HepG2 (cell line): ENCODE results near the gene TNFSF18. TPM values are rescaled to one million over a fixed set of nuclear protein-coding genes. Genes with fewer than 3 reads are reported as not detected.

Experiments used
- ATF1 ChIP-seq: IDR thresholded peaks from 2 replicates; pipeline ENCODE4 v1.6.1; 2016; ENCODE audit warnings: mild to moderate bottlenecking, control low read depth
- CENPX ChIP-seq: sonication (generic); formaldehyde crosslinking; IDR thresholded peaks from 2 replicates; pipeline ENCODE4 v1.9.0; 2021; ENCODE audit warnings: mild to moderate bottlenecking, missing genetic modification reagents, moderate library complexity
- ESRRA ChIP-seq: sonication (generic); formaldehyde crosslinking; IDR thresholded peaks from 2 replicates; pipeline ENCODE4 v1.5.1; 2020; ENCODE audit warnings: mild to moderate bottlenecking, low read depth, missing genetic modification reagents
- IKZF1 ChIP-seq: fragments of 450-650 bp; IDR thresholded peaks from 2 replicates; pipeline ENCODE4 v1.7.1; 2016
- PHB2 ChIP-seq: fragments of 450-650 bp; IDR thresholded peaks from 2 replicates; pipeline ENCODE4 v1.6.1; 2018; ENCODE audit not compliant: partially characterized antibody
- POLR2A ChIP-seq, 2 experiments: IDR thresholded peaks; 2 replicates each; pipeline ENCODE4 v1.6.1; 2011; ENCODE audit warnings: low read depth in 2 of 2, low read length in 2 of 2, mild to moderate bottlenecking in 1 of 2, moderate library complexity in 1 of 2; ENCODE audit not compliant: insufficient read depth in 1 of 2
- ZBTB1 ChIP-seq: sonication (generic); formaldehyde crosslinking; IDR thresholded peaks from 2 replicates; pipeline ENCODE4 v1.4.0; 2020; ENCODE audit warnings: missing genetic modification reagents, borderline replicate concordance
- ZNF230 ChIP-seq: sonication (generic); formaldehyde crosslinking; IDR thresholded peaks from 2 replicates; pipeline ENCODE4 v1.4.0; 2020; ENCODE audit warnings: mild to moderate bottlenecking, missing genetic modification reagents
- ZSCAN20 ChIP-seq: sonication (generic); formaldehyde crosslinking; IDR thresholded peaks from 2 replicates; pipeline ENCODE4 v1.4.0; 2020; ENCODE audit warnings: missing genetic modification reagents, mild to moderate bottlenecking, borderline replicate concordance
- polyA plus RNA-seq, 8 experiments: library from polyadenylated mRNA; depleted of rRNA in 3 of 8; stranded (reverse) in 7 of 8; unstranded in 1 of 8; fragments of >200 nt; fragmentation: Illumina TruSeq in 4 of 8; extraction: Trizol in 4 of 8; gene quantifications; 2 replicates each; pipeline versions ENCODE4 v1.2.1 to v1.2.3, GENCODE V29; 2011 to 2016; ENCODE audit warnings: low read depth in 4 of 8, missing spikeins in 1 of 8, mixed read lengths in 1 of 8; ENCODE audit not compliant: insufficient read depth in 1 of 8
- total RNA-seq, 5 experiments: library from RNA; depleted of rRNA; stranded (reverse); fragments of >200 nt; fragmentation: Illumina TruSeq; extraction: Trizol; gene quantifications; 2 replicates each; pipeline ENCODE4 v1.2.3, GENCODE V29; 2016; ENCODE audit warnings: low read depth in 1 of 5
- TF ChIP-seq, protein P1 (sequence below): sonication (generic); formaldehyde crosslinking; IDR thresholded peaks from 2 replicates; pipeline ENCODE4 v1.4.0; 2020; ENCODE audit warnings: missing genetic modification reagents, borderline replicate concordance
- TF ChIP-seq, protein P2 (sequence below): sonication (generic); formaldehyde crosslinking; IDR thresholded peaks from 2 replicates; pipeline ENCODE4 v1.9.0; 2022; ENCODE audit warnings: low read depth, missing genetic modification reagents

The TNFSF18 gene
- total and polyA plus RNA-seq, 2 of the 13 experiments (the other 11 are each of a cell fraction or from before 2014, with no cell fraction given): not detected

DNA sequence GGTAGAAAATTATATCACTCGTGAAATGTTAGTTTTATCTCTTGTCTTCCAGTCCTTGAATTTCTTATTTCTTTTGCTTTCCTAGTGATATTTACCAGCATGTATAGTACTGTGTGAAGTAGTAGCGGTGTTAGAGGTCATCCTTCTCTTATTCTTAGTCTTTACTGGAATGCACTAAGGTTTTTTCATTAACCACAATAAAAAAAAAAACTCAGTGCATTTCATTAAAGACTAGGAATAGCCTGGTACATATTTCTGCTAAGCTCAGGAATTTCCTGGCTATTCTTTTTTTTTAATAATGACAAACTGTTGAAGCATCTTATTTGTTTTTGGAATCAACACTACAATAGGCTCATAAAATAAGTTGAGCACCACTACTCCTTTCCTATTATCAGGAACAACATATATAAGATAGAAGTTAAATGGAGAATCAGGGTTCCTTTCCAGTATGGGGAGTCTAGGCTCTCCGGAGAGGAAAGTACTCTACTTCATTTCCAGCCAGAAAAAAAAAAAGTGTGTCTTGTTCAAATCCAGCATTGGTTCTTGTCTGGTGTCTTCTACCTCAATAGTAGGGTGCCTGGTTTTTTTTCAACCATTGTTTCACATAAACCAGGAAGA, 60.0 kb downstream of the TNFSF18 start (continued):
- no peak for TF ChIP-seq ZSCAN20 (CRISPR knock-in tag)
- TF ChIP-seq ATF1 (CRISPR knock-in tag): no peak
- TF ChIP-seq IKZF1: no peak
- TF ChIP-seq POLR2A (IDR thresholded peaks at IDR 0.05; ENCODE audit: insufficient read depth in 1 of 2, low read depth in 2 of 2, low read length in 2 of 2): no peak
- TF ChIP-seq ZNF230 (CRISPR knock-in tag): no peak
- TF ChIP-seq, protein P1, sequence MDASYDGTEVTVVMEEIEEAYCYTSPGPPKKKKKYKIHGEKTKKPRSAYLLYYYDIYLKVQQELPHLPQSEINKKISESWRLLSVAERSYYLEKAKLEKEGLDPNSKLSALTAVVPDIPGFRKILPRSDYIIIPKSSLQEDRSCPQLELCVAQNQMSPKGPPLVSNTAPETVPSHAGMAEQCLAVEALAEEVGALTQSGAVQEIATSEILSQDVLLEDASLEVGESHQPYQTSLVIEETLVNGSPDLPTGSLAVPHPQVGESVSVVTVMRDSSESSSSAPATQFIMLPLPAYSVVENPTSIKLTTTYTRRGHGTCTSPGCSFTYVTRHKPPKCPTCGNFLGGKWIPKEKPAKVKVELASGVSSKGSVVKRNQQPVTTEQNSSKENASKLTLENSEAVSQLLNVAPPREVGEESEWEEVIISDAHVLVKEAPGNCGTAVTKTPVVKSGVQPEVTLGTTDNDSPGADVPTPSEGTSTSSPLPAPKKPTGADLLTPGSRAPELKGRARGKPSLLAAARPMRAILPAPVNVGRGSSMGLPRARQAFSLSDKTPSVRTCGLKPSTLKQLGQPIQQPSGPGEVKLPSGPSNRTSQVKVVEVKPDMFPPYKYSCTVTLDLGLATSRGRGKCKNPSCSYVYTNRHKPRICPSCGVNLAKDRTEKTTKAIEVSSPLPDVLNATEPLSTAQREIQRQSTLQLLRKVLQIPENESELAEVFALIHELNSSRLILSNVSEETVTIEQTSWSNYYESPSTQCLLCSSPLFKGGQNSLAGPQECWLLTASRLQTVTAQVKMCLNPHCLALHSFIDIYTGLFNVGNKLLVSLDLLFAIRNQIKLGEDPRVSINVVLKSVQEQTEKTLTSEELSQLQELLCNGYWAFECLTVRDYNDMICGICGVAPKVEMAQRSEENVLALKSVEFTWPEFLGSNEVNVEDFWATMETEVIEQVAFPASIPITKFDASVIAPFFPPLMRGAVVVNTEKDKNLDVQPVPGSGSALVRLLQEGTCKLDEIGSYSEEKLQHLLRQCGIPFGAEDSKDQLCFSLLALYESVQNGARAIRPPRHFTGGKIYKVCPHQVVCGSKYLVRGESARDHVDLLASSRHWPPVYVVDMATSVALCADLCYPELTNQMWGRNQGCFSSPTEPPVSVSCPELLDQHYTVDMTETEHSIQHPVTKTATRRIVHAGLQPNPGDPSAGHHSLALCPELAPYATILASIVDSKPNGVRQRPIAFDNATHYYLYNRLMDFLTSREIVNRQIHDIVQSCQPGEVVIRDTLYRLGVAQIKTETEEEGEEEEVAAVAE (CRISPR knock-in tag): no peak
- no peak for TF ChIP-seq CENPX
- no peak for TF ChIP-seq ESRRA (CRISPR knock-in tag)
- no peak for TF ChIP-seq PHB2
- TF ChIP-seq, protein P2, sequence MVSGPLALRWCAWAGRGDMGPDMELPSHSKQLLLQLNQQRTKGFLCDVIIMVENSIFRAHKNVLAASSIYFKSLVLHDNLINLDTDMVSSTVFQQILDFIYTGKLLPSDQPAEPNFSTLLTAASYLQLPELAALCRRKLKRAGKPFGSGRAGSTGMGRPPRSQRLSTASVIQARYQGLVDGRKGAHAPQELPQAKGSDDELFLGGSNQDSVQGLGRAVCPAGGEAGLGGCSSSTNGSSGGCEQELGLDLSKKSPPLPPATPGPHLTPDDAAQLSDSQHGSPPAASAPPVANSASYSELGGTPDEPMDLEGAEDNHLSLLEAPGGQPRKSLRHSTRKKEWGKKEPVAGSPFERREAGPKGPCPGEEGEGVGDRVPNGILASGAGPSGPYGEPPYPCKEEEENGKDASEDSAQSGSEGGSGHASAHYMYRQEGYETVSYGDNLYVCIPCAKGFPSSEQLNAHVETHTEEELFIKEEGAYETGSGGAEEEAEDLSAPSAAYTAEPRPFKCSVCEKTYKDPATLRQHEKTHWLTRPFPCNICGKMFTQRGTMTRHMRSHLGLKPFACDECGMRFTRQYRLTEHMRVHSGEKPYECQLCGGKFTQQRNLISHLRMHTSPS: no peak
- TF ChIP-seq ZBTB1 (CRISPR knock-in tag): no peak
- TF ChIP-seq, all 625 proteins: peak for 0

Other genes with a start within 250 kb of the TNFSF18 start
- gene TNFSF4, start 156.4 kb upstream of the TNFSF18 start, total RNA-seq (2016; rRNA removed; fragmentation: Illumina TruSeq; extraction: Trizol): 2.4 and 3.2 TPM in 2 replicates
- 7.9 and 8.3 TPM in 2 replicates for gene TNFSF4, start 156.4 kb upstream of the TNFSF18 start, polyA plus RNA-seq (2011; rRNA removed)